Measurements from ENCODE around the gene HDAC7.
"Not testable (repeated sequence)": the region's sequence is repeated elsewhere in the genome, so short reads cannot be mapped to it uniquely, and the experiment has no call there.

HDAC7 gene

GRCh38 chr12:47848853-47849252 lies 29.1 kb upstream of the HDAC7 start:
- DNase-seq: no peak

GRCh38 chr12:47846294-47846996 lies 26.7 kb upstream of the HDAC7 start:
- no peak for DNase-seq

GRCh38 chr12:47845081-47845480 lies 25.4 kb upstream of the HDAC7 start:
- no peak for DNase-seq

- no peak for DNase-seq
These were observed 24.7 kb upstream of the HDAC7 start for GRCh38 chr12:47844264-47845019.

- DNase-seq: no peak
These were observed 23.7 kb upstream of the HDAC7 start for GRCh38 chr12:47843226-47843980.

GRCh38 chr12:47842543-47842942 lies 22.8 kb upstream of the HDAC7 start:
- DNase-seq: not testable (repeated sequence)

GRCh38 chr12:47841910-47842309 lies 22.2 kb upstream of the HDAC7 start:
- DNase-seq: no peak

GRCh38 chr12:47841501-47841900 lies 21.8 kb upstream of the HDAC7 start:
- no peak for DNase-seq

GRCh38 chr12:47840571-47840970 lies 20.9 kb upstream of the HDAC7 start:
- DNase-seq: no peak

- no peak for DNase-seq
These were observed 19.6 kb upstream of the HDAC7 start for GRCh38 chr12:47839214-47839876.

GRCh38 chr12:47838286-47838931 lies 18.7 kb upstream of the HDAC7 start:
- DNase-seq: no peak

GRCh38 chr12:47837190-47838171 lies 17.8 kb upstream of the HDAC7 start:
- DNase-seq: no peak

- DNase-seq: no peak
These were observed 16.1 kb upstream of the HDAC7 start for GRCh38 chr12:47835831-47836155.

GRCh38 chr12:47835006-47835830 lies 15.5 kb upstream of the HDAC7 start:
- no peak for DNase-seq

GRCh38 chr12:47834199-47834903 lies 14.6 kb upstream of the HDAC7 start:
- no peak for DNase-seq

GRCh38 chr12:47833591-47834012 lies 13.9 kb upstream of the HDAC7 start:
- no peak for DNase-seq

GRCh38 chr12:47832263-47832933 lies 12.7 kb upstream of the HDAC7 start:
- no peak for DNase-seq

GRCh38 chr12:47829584-47829983 lies 9.9 kb upstream of the HDAC7 start:
- DNase-seq: no peak

GRCh38 chr12:47828976-47829482 lies 9.3 kb upstream of the HDAC7 start:
- DNase-seq: no peak
